Kidney capillary endothelial cell (primary cell): ENCODE measurements around the gene LMOD2.

Experiments used
- DNase-seq: peaks from one replicate; pipeline ENCODE4 v3.0.0-alpha.2; 2018; ENCODE audit warnings: low spot score

Gene LMOD2

GRCh38 chr7:123639631-123640030 lies 16.0 kb upstream of the LMOD2 start:
- DNase-seq = no peak

GRCh38 chr7:123640583-123640982 lies 15.1 kb upstream of the LMOD2 start:
- DNase-seq = no peak

- no peak for DNase-seq
Observed at GRCh38 chr7:123641901-123642300, 13.8 kb upstream of the LMOD2 start.

GRCh38 chr7:123643495-123644441 lies 11.9 kb upstream of the LMOD2 start:
- peak; percentile 71 for DNase-seq

GRCh38 chr7:123645516-123645915 lies 10.2 kb upstream of the LMOD2 start:
- DNase-seq = no peak

GRCh38 chr7:123647106-123647730 lies 8.4 kb upstream of the LMOD2 start:
- DNase-seq = no peak

GRCh38 chr7:123649964-123650363 lies 5.7 kb upstream of the LMOD2 start:
- DNase-seq = peak; percentile 63

- DNase-seq = no peak
Observed at GRCh38 chr7:123650595-123650994, 5.1 kb upstream of the LMOD2 start.

GRCh38 chr7:123652406-123652805 lies 3.3 kb upstream of the LMOD2 start:
- no peak for DNase-seq

GRCh38 chr7:123653162-123653561 lies 2.5 kb upstream of the LMOD2 start:
- DNase-seq = no peak

GRCh38 chr7:123656544-123657303 lies 1.1 kb downstream of the LMOD2 start:
- no peak for DNase-seq

- DNase-seq = no peak
Observed at GRCh38 chr7:123657304-123657685, 1.6 kb downstream of the LMOD2 start.

- DNase-seq = no peak
Observed at GRCh38 chr7:123658023-123658422, 2.4 kb downstream of the LMOD2 start.

GRCh38 chr7:123660514-123661354 lies 5.1 kb downstream of the LMOD2 start:
- no peak for DNase-seq

- DNase-seq = no peak
Observed at GRCh38 chr7:123661765-123662164, 6.1 kb downstream of the LMOD2 start.

- no peak for DNase-seq
Observed at GRCh38 chr7:123662293-123662692, 6.6 kb downstream of the LMOD2 start.

GRCh38 chr7:123662755-123663154 lies 7.1 kb downstream of the LMOD2 start:
- no peak for DNase-seq

GRCh38 chr7:123663200-123663599 lies 7.5 kb downstream of the LMOD2 start:
- DNase-seq = no peak

GRCh38 chr7:123665157-123665556 lies 9.5 kb downstream of the LMOD2 start:
- no peak for DNase-seq

- DNase-seq = no peak
Observed at GRCh38 chr7:123665896-123666295, 10.2 kb downstream of the LMOD2 start.

- no peak for DNase-seq
Observed at GRCh38 chr7:123666492-123666891, 10.8 kb downstream of the LMOD2 start.

- DNase-seq = no peak
Observed at GRCh38 chr7:123669485-123669884, 13.8 kb downstream of the LMOD2 start.
